K562 (cell line): Measurements from ENCODE around the gene PANX1. TPM values are rescaled to one million over a fixed set of nuclear protein-coding genes. Genes with fewer than 3 reads are reported as not detected.

Experiments used
- ATAC-seq: fragments of 200-7000 bp; cut with Tn5 transposase; 3 replicates; pipeline ENCODE4 v1.9.1; 2020; ENCODE audit warnings: moderate library complexity
- BruUV-seq: library from RNA; stranded (reverse); fragments of 400-500 nt; replicated peaks from 2 replicates; lab custom pipeline; 2021; lab: Mats Ljungman, UMichigan
- CTCF ChIA-PET: fragments of 300-600 bp; formaldehyde crosslinking; extraction: SDS; loops from one replicate; lab custom pipeline; 2021; ENCODE audit warnings: low intra/inter-chr PET ratio; lab: Yijun Ruan, JAX
- POLR2A ChIA-PET: fragments of 300-600, 350-650 bp; sonication (Branson Sonifier 250); formaldehyde crosslinking; extraction: SDS; loops from one replicate; lab custom pipeline; 2021; ENCODE audit warnings: antibody characterized with exemption, inconsistent platforms; lab: Yijun Ruan, JAX
- DNase-seq, 4 experiments: peaks; one replicate each; pipeline versions ENCODE4 v3.0.0 to v3.0.0-alpha.2; 2011 to 2018; ENCODE audit warnings: low spot score in 3 of 4, mixed read lengths in 3 of 4; ENCODE audit errors: extremely low read depth in 1 of 4
- FAIRE-seq: peaks from 2 replicates; lab custom pipeline; 2011; peaks lifted over from hg19 to GRCh38; lab: Jason Lieb, UNC
- H2AFZ ChIP-seq: 2 replicates; pipeline ENCODE4 v1.6.0; 2011; ENCODE audit warnings: low read depth, low read length, control low read depth, inconsistent platforms
- H3K27ac ChIP-seq: fragments of 200-600 bp; 3 replicates; pipeline ENCODE4 v1.8.0; 2011; ENCODE audit warnings: low read depth, mild to moderate bottlenecking, control low read depth, inconsistent platforms, low read length, moderate library complexity, mixed read lengths; ENCODE audit errors: extremely low read depth
- H3K27me3 ChIP-seq, 2 experiments: fragments of 300-600 bp in 1 of 2; 2 replicates in 1 of 2; 3 replicates in 1 of 2; pipeline versions ENCODE4 v1.6.0 to v1.8.0; 2011; ENCODE audit warnings: inconsistent platforms in 2 of 2, low read length in 2 of 2, mild to moderate bottlenecking in 1 of 2, mixed read lengths in 1 of 2, moderate library complexity in 1 of 2; ENCODE audit not compliant: control insufficient read depth in 2 of 2, insufficient read depth in 2 of 2
- H3K36me3 ChIP-seq: fragments of 300-600 bp; 3 replicates; pipeline ENCODE4 v1.8.0; 2011; ENCODE audit warnings: mild to moderate bottlenecking, low read length, inconsistent platforms; ENCODE audit not compliant: control insufficient read depth, insufficient read depth
- H3K4me1 ChIP-seq, 2 experiments: fragments of 200-600 bp in 1 of 2; replicated peaks in 1 of 2; 2 replicates in 1 of 2; 3 replicates in 1 of 2; pipeline versions ENCODE4 v1.5.1 to v1.8.0; 2011; ENCODE audit warnings: inconsistent platforms in 2 of 2, low read length in 2 of 2, mild to moderate bottlenecking in 1 of 2, mixed read lengths in 1 of 2, moderate library complexity in 1 of 2; ENCODE audit not compliant: control insufficient read depth in 2 of 2, insufficient read depth in 2 of 2
- H3K4me2 ChIP-seq: 2 replicates; pipeline ENCODE4 v1.6.1; 2011; ENCODE audit warnings: low read length, control low read depth, inconsistent platforms, mixed read lengths; ENCODE audit not compliant: insufficient read depth
- H3K4me3 ChIP-seq: fragments of 200-600 bp; sonication (generic), shearing (Covaris generic); 2 replicates; pipeline ENCODE4 v1.5.1; 2016; ENCODE audit warnings: control low read depth, inconsistent platforms
- H3K79me2 ChIP-seq: fragments of 200-600 bp; 3 replicates; pipeline ENCODE4 v1.8.0; 2011; ENCODE audit warnings: low read length, inconsistent platforms; ENCODE audit not compliant: control insufficient read depth, insufficient read depth
- H3K9ac ChIP-seq, 2 experiments: 2 replicates each; pipeline versions ENCODE4 v1.6.0 to v1.6.1; 2011; ENCODE audit warnings: low read depth in 2 of 2, low read length in 2 of 2, control low read depth in 1 of 2, inconsistent platforms in 1 of 2, mild to moderate bottlenecking in 1 of 2, mixed read lengths in 1 of 2; ENCODE audit not compliant: insufficient read depth in 1 of 2
- H3K9me1 ChIP-seq: one replicate; pipeline ENCODE4 v1.6.0; 2011; ENCODE audit warnings: inconsistent platforms, mild to moderate bottlenecking, low read length, moderate library complexity; ENCODE audit not compliant: control insufficient read depth, insufficient read depth
- H3K9me3 ChIP-seq: replicated peaks from 2 replicates; pipeline ENCODE4 v1.5.1; 2011; ENCODE audit warnings: low read depth, low read length, inconsistent platforms; ENCODE audit not compliant: control insufficient read depth, insufficient read depth
- H4K20me1 ChIP-seq: replicated peaks from 2 replicates; pipeline ENCODE4 v1.6.1; 2011; ENCODE audit warnings: low read length, inconsistent platforms, mixed read lengths; ENCODE audit not compliant: control insufficient read depth, insufficient read depth
- CHD2 ChIP-seq: IDR thresholded peaks from 2 replicates; pipeline ENCODE4 v1.6.1; 2011; ENCODE audit warnings: low read depth, low read length
- MITF ChIP-seq: IDR thresholded peaks from 2 replicates; pipeline ENCODE4 v1.6.1; 2014; ENCODE audit warnings: antibody characterized with exemption
- NBN ChIP-seq: fragments of 450-650 bp; IDR thresholded peaks from 2 replicates; pipeline ENCODE4 v1.6.1; 2016; ENCODE audit warnings: low read depth, mild to moderate bottlenecking
- TFAM ChIP-seq: fragments of 250-450 bp; sonication (Bioruptor Pico); conservative IDR thresholded peaks from 2 replicates; pipeline ENCODE4 v1.5.0; 2021; ENCODE audit warnings: mild to moderate bottlenecking, moderate library complexity
- ZNF280B ChIP-seq: fragments of 250-450 bp; sonication (Bioruptor Pico); IDR thresholded peaks from 2 replicates; pipeline ENCODE4 v1.5.1; 2021; ENCODE audit warnings: mild to moderate bottlenecking
- ZNF766 ChIP-seq: fragments of 200-800 bp; sonication (Bioruptor generic); conservative IDR thresholded peaks from 2 replicates; pipeline ENCODE4 v1.6.1; 2016; ENCODE audit warnings: missing genetic modification characterization, missing compliant biosample characterization
- in situ Hi-C: fragments of 300-500 bp; cut with MboI; formaldehyde crosslinking; loops from 4 replicates; pipeline ENCODE4 v1.15.0; 2018; ENCODE audit warnings: inconsistent platforms, mixed read lengths
- intact Hi-C: fragments of 100-400 bp; cut with micrococcal nuclease; formaldehyde crosslinking; loops from 2 replicates; pipeline ENCODE4 v1.14.2; 2022
- polyA plus RNA-seq, 8 experiments: library from polyadenylated mRNA; depleted of rRNA in 4 of 8; stranded (reverse) in 5 of 8; unstranded in 3 of 8; fragments of >200 nt; fragmentation: Nextera tagmentation in 2 of 8; fragmentation: Illumina TruSeq in 1 of 8; extraction: Ambion mirVana in 2 of 8; extraction: Trizol in 1 of 8; gene quantifications; 2 replicates each; pipeline versions ENCODE4 v1.2.1 to v1.2.3, GENCODE V29; 2011 to 2014; ENCODE audit warnings: inconsistent platforms in 1 of 8, missing spikeins in 1 of 8
- total RNA-seq, 7 experiments: library from RNA; depleted of rRNA in 6 of 7; stranded (reverse); fragments of >200 nt in 6 of 7; fragmentation: Illumina TruSeq in 2 of 7; extraction: Trizol in 2 of 7; gene quantifications; 2 replicates each; pipeline versions ENCODE4 v1.2.1 to v1.2.3, GENCODE V29; 2011 to 2021; ENCODE audit warnings: low replicate concordance in 1 of 7
- TF ChIP-seq, protein P1 (sequence below), 3 experiments: fragments of 200-800 bp in 1 of 3; sonication (Bioruptor generic) in 1 of 3; sonication (generic) in 1 of 3; formaldehyde crosslinking in 1 of 3; IDR thresholded peaks; 2 replicates each; pipeline versions ENCODE4 v1.6.1 to v1.8.0; 2016 to 2022; ENCODE audit warnings: mild to moderate bottlenecking in 2 of 3, missing compliant biosample characterization in 2 of 3, missing genetic modification characterization in 2 of 3, missing genetic modification reagents in 1 of 3

The PANX1 gene
- total and polyA plus RNA-seq, 9 of the 15 experiments (the other 6 are each of a cell fraction or from before 2014, with no cell fraction given): 1.9 to 14.8 (median 10.1) TPM

DNA sequence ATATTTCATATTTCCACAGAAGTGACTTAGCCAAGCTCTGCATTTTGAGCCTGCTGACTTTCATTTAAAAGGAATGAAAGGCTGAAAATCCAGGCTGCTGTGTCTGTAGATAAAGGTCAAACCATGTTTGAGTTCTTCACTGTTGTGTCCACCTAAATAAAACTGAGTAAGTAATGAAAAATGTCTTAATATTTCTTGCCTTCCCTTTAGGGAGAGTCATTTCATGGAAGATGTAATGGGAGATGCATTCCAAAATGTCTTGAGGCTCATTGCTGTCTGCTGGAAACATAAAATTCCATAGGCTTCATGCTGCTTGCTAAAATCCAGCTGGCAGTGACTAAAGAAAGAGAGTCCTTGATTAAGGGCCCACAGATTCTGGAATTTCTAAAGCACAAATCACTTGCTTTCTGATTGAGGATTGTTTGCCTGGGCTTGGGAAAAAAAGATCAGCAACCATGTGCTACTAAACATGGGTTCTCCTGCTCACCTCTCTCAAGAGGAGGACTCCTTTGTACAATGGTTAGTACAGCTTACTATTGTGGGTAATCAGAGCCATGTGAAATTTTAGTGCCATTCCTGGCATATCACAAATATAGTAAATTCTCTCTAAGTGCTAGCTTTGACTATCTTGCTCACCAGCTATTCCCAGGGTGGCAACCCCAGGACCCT is 56.9 kb downstream of the PANX1 start:
- Histone ChIP-seq H3K36me3 (peaks cover 15% of the 10 kb centered on the region; the same call in 1 of the 3 replicates), H3K9me3 (no peaks in the 10 kb centered on the region), H3K9ac (no peak overlapping the region), H3K4me3 (no peak overlapping the region), H3K9me1 (no peaks in the 10 kb centered on the region), H3K27me3 (no peaks in the 10 kb centered on the region), H3K27ac (no peak overlapping the region), H3K79me2 (no peaks in the 10 kb centered on the region), H3K4me1 (no peaks in the 10 kb centered on the region; a peak in 1 of 5 replicates), H2AFZ (no peak overlapping the region), H4K20me1 (no peaks in the 10 kb centered on the region), H3K4me2 (no peak overlapping the region)
- BruUV-seq: no TSS peak
- ChIA-PET POLR2A (interaction anchor here (1.4 kb wide), 1 partner anchor 9 kb away, joined by 4 read pairs; no protein-coding TSS in a partner anchor), CTCF (no interaction called here)
- in situ Hi-C loops: no loop called here
- FAIRE-seq (no peak), ATAC-seq (no peak), DNase-seq (no peak)
- TF ChIP-seq ZNF280B (CRISPR knock-in tag) (no peak), TFAM (CRISPR knock-in tag) (no peak), CHD2 (no peak), ZNF766 (no peak), MITF (no peak), NBN (no peak)
- TF ChIP-seq, protein P1, sequence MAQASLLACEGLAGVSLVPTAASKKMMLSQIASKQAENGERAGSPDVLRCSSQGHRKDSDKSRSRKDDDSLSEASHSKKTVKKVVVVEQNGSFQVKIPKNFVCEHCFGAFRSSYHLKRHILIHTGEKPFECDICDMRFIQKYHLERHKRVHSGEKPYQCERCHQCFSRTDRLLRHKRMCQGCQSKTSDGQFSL (CRISPR knock-in tag; IDR thresholded peaks at IDR 0.05): no peak
- TF ChIP-seq, protein P1 (tag; IDR thresholded peaks at IDR 0.05): no peak
- intact Hi-C loops: no loop called here
